Adrenal gland (tissue), 5 donors: ENCODE data around the gene UNC119B.

Experiments
- CTCF ChIP-seq, 6 experiments: fragments of 450-650 bp in 4 of 6; fragments of 200-600 bp in 2 of 6; sonication (generic) in 1 of 6; IDR thresholded peaks; 1 replicate in 5 of 6; 2 replicates in 1 of 6; pipeline versions ENCODE4 v1.5.1 to v1.8.0; 2016 to 2021; ENCODE audit warnings: antibody characterized with exemption in 6 of 6, mild to moderate bottlenecking in 2 of 6, moderate library complexity in 1 of 6
- POLR2A ChIP-seq, 2 donors: fragments of 450-650 bp; IDR thresholded peaks; one replicate each; pipeline ENCODE4 v1.6.1; 2017; ENCODE audit warnings: antibody characterized with exemption in 2 of 2, mild to moderate bottlenecking in 2 of 2, moderate library complexity in 1 of 2
- donor health status: DM: no; HTN: no; CAD: no.

- TF ChIP-seq POLR2A (IDR thresholded peaks at IDR 0.05) (no peak), CTCF (IDR thresholded peaks at IDR 0.05) (no peak)
Observed at GRCh38 chr12:120663741-120664140, 46.5 kb upstream of the UNC119B start.
